Spinal cord (tissue), 10 donors: ENCODE measurements around the gene SLC25A33. TPM values are rescaled to one million over a fixed set of nuclear protein-coding genes. Genes with fewer than 3 reads are reported as not detected.

ENCODE experiments used
- DNase-seq, 6 donors: peaks; one replicate each; pipeline versions ENCODE4 v3.0.0 to v3.0.0-alpha.2; 2013 to 2015; ENCODE audit warnings: low spot score in 6 of 6, low read depth in 4 of 6
- H3K27ac ChIP-seq: one replicate; pipeline ENCODE4 v1.5.1; 2013; ENCODE audit warnings: low read depth, low read length, control low read depth
- H3K27me3 ChIP-seq: one replicate; pipeline ENCODE4 v1.6.1; 2013; ENCODE audit warnings: low read length; ENCODE audit not compliant: control insufficient read depth, insufficient read depth
- H3K36me3 ChIP-seq: one replicate; pipeline ENCODE4 v1.6.1; 2013; ENCODE audit warnings: low read length; ENCODE audit not compliant: control insufficient read depth, insufficient read depth
- H3K4me1 ChIP-seq: one replicate; pipeline ENCODE4 v1.6.1; 2013; ENCODE audit warnings: low read length; ENCODE audit not compliant: control insufficient read depth, insufficient read depth
- H3K4me3 ChIP-seq: one replicate; pipeline ENCODE4 v1.5.1; 2013; ENCODE audit warnings: low read depth, low read length, control low read depth
- H3K9me3 ChIP-seq: one replicate; pipeline ENCODE4 v1.6.1; 2013; ENCODE audit warnings: low read length; ENCODE audit not compliant: control insufficient read depth, insufficient read depth
- WGBS: methylation state at CpG from one replicate; pipeline ENCODE4 v1.1.5; 2013; ENCODE audit warnings: missing lambda C conversion rate; ENCODE audit not compliant: insufficient coverage; 5-methylcytosine and 5-hydroxymethylcytosine counted together
- polyA plus RNA-seq, 2 donors: library from polyadenylated mRNA; unstranded; fragments of 120-200 nt; gene quantifications; one replicate each; pipeline ENCODE4 v1.2.1, GENCODE V29; 2013; ENCODE audit not compliant: insufficient read length in 2 of 2
- total RNA-seq, 2 donors: library from RNA; depleted of rRNA in 1 of 2; stranded (reverse); fragments of 120-200 nt in 1 of 2; fragments of >200 nt in 1 of 2; gene quantifications; one replicate each; pipeline versions ENCODE4 v1.2.3 to v1.2.4, GENCODE V29; 2013 to 2014
- donor health status: healthy.

SLC25A33 gene
- total and polyA plus RNA-seq, 4 donors, result 7.5 to 12.1 (median 8.5) TPM

DNA sequence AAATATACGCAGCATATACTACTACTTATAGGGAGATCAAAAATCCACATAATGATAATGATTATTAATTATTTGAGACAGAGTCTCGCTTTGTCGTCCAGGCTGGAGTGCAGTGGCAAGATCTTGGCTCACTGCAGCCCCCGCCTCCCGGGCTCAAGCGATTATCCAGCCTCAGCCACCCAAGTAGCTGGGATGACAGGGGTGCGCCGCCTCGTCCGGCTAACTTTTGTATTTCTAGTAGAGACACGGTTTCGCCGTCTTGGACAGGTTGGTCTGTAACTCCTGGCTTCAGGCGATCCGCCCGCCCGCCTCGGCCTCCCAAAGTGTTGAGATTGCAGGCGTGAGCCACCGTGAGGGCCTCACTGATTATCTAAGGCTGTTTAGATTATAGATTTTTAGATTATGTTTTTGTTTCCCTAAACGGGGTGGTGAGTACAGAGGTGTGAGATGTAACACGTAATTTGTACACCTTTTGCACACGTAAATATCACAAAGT is 548 bp upstream of the SLC25A33 start:
- Histone ChIP-seq H3K4me3 (no peak overlapping the region), H3K36me3 (no peaks in the 10 kb centered on the region), H3K9me3 (no peaks in the 10 kb centered on the region), H3K27me3 (no peaks in the 10 kb centered on the region), H3K4me1 (peaks cover 31% of the 10 kb centered on the region), H3K27ac (peak overlapping the region; percentile 94)
- WGBS, result 95% methylated on average over 6 of the region's 23 CpGs
- DNase-seq, result no peak

DNA sequence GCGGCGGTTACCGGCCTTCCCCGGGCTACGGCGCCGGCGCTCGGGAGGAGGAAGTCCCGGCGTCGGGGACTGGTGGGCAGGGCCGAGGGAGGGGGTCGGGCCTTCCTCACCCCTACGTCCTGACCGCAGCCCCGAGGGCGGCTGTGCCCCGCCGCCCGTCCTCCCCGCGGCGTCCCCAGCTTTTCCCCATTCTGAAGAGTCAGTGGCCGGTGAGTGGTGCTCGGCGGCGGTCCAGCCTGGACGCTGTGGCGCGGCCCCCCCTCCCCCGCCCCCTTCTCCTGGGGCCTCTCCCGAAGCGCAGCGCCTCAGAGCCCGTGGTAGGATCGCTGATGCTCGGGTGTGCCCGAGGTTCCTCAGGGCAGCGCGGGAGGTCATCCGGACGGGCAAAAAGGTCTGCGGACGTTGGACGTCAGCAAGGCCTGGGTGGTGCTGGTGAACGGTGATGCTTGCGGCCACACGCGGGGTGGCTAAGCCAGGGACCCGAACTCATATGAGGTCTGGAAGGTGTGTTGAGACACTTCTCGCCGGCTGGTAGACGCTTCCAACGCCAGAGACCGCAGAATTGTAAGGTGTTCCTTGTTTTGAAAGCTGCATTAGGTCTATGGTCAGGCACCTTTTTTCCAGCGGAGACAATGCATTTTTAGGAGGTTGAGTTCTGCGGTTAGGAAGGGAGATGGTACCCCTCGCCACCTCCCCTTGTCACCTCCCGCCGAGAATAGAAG is 725 bp downstream of the SLC25A33 start:
- WGBS, result 1% methylated on average over 53 of the region's 61 CpGs
- Histone ChIP-seq H3K27me3 (no peaks in the 10 kb centered on the region), H3K27ac (peak overlapping the region; percentile 63), H3K4me1 (peaks cover 31% of the 10 kb centered on the region), H3K9me3 (no peaks in the 10 kb centered on the region), H3K4me3 (peak overlapping the region; percentile 63), H3K36me3 (no peaks in the 10 kb centered on the region)
- peak in 2 of 6 donors; percentile 52 to 73 for DNase-seq

DNA sequence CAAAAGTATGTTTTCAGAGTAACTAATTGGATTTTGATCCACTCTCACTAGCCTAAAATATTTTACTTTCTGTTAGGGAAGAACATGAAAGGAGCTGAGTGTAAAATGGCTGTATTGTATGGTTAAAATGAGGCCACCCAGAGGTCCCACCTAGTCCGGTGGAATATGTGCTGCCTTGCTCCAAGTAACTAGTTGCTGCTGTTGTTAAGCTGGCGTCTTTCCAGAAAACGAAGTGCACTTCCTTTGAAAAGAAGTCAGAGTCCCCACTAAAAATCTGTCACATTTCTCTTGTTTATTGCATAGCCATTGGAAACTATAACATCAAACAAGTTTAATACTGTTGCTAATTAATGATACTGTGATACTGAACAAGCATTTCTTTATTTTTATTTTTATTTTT is 3.2 kb downstream of the SLC25A33 start:
- 33% methylated on average over 1 of the region's 3 CpGs for WGBS
- no peaks in the 10 kb centered on the region for H3K36me3 ChIP-seq
- peak overlapping the region; percentile 83 for H3K27ac ChIP-seq
- H3K27me3 ChIP-seq, result no peaks in the 10 kb centered on the region
- H3K4me1 ChIP-seq, result peaks cover 31% of the 10 kb centered on the region
- H3K9me3 ChIP-seq, result no peaks in the 10 kb centered on the region
- DNase-seq, result peak in 4 of 6 donors; percentile 33 to 80 (median 62)
- H3K4me3 ChIP-seq, result no peak overlapping the region

DNA sequence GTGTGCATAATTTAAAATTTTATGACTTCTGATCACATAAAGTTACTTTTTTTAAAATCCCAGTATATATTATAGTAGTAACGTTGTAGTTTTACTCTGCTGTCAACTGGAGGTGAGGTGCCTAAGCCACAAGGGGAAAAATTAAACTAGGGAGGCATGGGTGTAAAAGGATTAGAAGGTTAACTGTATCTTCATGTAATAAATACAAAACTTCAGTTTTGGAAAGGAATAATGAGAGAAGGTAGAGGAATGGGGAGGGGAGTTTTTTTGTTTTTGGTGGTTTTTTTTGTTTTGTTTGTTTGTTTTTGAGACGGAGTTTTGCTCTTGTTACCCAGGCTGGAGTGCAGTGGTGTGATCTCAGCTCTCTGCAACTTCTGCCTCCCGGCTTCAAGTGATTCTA is 5.7 kb downstream of the SLC25A33 start:
- no peaks in the 10 kb centered on the region for H3K27me3 ChIP-seq
- H3K36me3 ChIP-seq, result no peaks in the 10 kb centered on the region
- peaks cover 23% of the 10 kb centered on the region for H3K4me1 ChIP-seq
- H3K9me3 ChIP-seq, result no peaks in the 10 kb centered on the region
- no peak overlapping the region for H3K27ac ChIP-seq
- DNase-seq, result no peak
- no CpG with 5 or more reads among the region's 3 CpGs for WGBS
- H3K4me3 ChIP-seq, result no peak overlapping the region

DNA sequence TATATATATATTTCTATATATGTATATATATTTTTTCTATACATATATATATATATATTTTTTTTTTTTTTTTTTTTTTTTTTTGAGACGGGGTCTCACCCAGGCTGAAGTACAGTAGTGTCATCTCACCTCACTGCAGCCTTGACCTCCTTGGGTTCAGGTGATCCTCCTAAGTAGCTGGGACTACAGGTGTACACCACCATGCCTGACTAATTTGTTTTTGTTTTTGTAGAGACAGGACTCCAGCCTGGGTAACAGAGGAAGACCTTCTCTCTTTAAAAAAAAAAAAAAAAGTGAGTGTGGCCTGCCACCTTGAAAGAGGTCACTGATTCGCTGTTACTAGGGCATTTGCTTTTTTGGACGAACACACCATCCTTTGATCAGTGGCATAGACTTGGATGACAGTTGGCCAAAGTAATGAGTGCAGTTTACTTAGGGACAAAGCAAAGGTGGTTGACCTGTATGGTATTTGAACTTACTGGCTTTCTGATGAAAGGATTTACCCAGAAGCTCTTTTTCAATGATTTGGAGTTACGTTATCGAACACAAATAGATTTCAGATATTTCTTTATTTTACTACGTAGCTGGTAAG is 10.8 kb downstream of the SLC25A33 start:
- no peak for DNase-seq
- no peak overlapping the region for H3K27ac ChIP-seq
- no peaks in the 10 kb centered on the region for H3K9me3 ChIP-seq
- H3K27me3 ChIP-seq, result no peaks in the 10 kb centered on the region
- peaks cover 8% of the 10 kb centered on the region for H3K36me3 ChIP-seq
- H3K4me3 ChIP-seq, result no peak overlapping the region
- no peaks in the 10 kb centered on the region for H3K4me1 ChIP-seq
- WGBS, result 92% methylated on average over 2 of the region's 6 CpGs

DNA sequence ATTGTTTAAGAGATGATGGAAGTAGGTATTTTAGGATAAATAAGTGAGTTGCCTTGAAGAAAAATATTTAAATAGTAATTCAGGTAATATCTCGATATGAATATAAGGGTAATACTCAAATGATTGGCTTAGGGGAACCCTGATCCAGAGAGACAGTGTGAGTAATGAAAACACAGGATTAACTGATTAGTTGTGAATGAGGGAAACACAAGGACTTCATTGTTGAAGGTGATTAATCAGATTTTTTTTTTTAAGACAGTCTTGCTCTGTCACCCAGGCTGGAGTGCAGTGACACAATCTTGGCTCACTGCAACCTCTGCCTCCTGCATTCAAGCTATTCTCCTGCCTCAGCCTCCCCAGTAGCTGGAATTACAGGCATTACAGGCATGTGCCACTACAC is 12.7 kb downstream of the SLC25A33 start:
- Histone ChIP-seq H3K9me3 (no peaks in the 10 kb centered on the region), H3K4me1 (no peaks in the 10 kb centered on the region), H3K4me3 (no peak overlapping the region), H3K27ac (no peak overlapping the region), H3K27me3 (no peaks in the 10 kb centered on the region), H3K36me3 (peaks cover 22% of the 10 kb centered on the region)
- no peak for DNase-seq
- 71% methylated on average over 1 of the region's 1 CpG for WGBS

DNA sequence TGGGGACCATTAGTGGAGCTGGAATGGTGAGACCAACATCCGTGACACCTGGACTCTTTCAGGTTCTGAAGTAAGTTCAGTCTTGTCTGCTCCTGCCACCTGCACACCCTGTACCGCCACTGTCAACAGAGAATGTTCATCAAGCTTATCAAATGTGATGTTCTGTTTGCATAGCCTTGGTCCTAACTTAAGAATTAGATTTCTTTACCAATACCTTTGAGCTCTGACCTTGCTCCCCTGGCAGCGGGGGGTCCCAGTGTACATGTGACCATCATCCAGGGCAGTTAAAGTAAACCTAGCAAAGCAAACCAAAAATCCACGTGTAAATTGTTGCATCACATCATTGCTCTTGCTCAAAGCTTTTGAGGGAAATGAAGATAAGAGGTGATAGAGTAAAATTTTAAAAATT is 14.5 kb downstream of the SLC25A33 start:
- H3K27ac ChIP-seq, result no peak overlapping the region
- H3K9me3 ChIP-seq, result no peaks in the 10 kb centered on the region
- DNase-seq, result no peak
- H3K4me3 ChIP-seq, result no peak overlapping the region
- H3K4me1 ChIP-seq, result no peaks in the 10 kb centered on the region
- peaks cover 30% of the 10 kb centered on the region for H3K36me3 ChIP-seq
- H3K27me3 ChIP-seq, result no peaks in the 10 kb centered on the region
- WGBS, result 86% methylated on average over 1 of the region's 4 CpGs

DNA sequence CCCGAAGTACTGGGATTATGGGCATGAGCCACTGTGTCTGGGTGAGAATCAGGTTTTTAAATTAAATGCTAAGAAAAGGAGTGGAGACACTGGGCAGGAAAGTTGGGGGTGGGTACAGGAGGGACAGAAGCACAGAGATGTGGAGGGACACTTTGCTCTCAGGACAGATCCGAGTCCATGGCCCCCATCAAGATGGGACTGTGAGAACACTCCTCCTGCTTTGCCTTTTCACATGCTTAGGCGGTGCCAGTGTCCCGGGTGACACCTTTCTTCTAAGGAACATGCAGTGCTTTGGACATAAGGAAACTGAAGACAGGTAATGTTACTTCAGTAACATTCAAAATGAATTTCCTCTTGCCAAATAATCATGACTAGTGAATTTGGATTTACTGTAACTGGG is 16.7 kb downstream of the SLC25A33 start:
- Histone ChIP-seq H3K27me3 (no peaks in the 10 kb centered on the region), H3K4me1 (no peaks in the 10 kb centered on the region), H3K27ac (no peak overlapping the region), H3K4me3 (no peak overlapping the region), H3K9me3 (no peaks in the 10 kb centered on the region), H3K36me3 (peaks cover 34% of the 10 kb centered on the region)
- no peak for DNase-seq
- 92% methylated on average over 2 of the region's 4 CpGs for WGBS

DNA sequence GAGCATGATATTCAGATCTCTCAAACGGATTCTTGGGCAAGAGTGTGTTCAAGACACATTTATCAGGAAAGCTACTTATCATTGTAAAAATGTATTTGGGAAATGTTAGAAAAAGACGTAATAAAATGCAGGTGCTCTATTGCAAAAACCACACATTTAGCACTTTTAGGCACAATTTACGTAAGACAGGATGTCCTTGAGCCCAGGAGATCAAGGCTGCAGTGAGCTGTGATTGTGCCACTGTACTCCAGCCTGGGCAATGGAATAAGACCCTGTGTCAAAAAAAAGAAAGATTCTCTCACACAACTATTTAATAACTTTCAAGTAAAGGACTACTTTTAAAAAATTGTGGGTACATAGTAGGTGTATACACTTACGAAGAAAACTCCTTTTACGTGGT is 18.4 kb downstream of the SLC25A33 start:
- Histone ChIP-seq H3K36me3 (peaks cover 34% of the 10 kb centered on the region), H3K27ac (no peak overlapping the region), H3K4me3 (no peak overlapping the region), H3K4me1 (peaks cover 7% of the 10 kb centered on the region), H3K9me3 (no peaks in the 10 kb centered on the region), H3K27me3 (no peaks in the 10 kb centered on the region)
- no peak for DNase-seq
- WGBS, result 100% methylated on average over 1 of the region's 5 CpGs
